ENCODE results near the gene ABCD1.

Gene ABCD1

DNA sequence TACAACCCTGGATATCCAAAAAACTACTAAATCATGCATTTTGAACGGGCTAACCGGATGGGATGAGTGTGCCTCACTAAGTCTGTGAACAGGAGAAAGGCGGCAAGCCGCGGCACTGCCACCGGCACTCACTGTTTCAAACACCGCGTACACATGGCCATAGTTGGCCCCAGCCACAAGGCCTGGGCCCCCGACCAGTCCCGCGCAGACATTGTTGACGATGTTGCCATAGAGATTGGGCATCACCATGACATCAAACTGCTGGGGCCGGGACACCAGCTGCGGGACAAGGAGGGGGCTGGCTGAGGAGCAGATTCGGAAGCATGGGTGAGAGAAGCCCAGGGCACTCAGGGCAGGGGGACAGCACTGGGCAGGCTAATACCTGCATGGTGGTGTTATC is 62.0 kb downstream of the ABCD1 start:
- no peak for TF ChIP-seq CTCF (IDR thresholded peaks at IDR 0.05)

GRCh38 chrX:153789654-153790053 is 65.0 kb downstream of the ABCD1 start:
- TF ChIP-seq CTCF (IDR thresholded peaks at IDR 0.05) = no peak

- TF ChIP-seq CTCF (IDR thresholded peaks at IDR 0.05) = no peak
These were observed 66.6 kb downstream of the ABCD1 start for GRCh38 chrX:153791104-153791852.

DNA sequence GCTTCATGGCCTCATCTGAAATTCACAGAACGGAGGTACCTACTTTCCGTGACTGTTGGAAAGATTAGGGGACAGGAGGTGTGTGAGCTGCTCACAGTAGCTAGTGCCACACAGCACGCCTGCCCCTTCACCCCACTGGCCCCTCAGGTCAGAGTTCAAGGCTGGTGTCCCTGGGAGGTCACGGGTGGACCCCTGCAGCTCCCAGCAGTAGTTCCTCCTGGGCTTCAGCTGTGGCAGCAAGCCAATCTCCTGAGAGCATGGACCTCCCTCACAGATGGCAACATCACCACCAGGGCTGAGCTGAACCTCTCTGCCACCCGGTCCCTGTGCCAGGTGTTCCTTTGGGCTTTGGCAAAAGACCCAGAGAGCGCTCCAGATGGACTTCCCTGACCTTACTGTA is 67.7 kb downstream of the ABCD1 start:
- TF ChIP-seq CTCF (IDR thresholded peaks at IDR 0.05) = no peak

- no peak for TF ChIP-seq CTCF (IDR thresholded peaks at IDR 0.05)
These were observed 68.6 kb downstream of the ABCD1 start for GRCh38 chrX:153793291-153793690.

All from LNCAP (cell line).